ENCODE data around the gene SHISAL1. TPM values are rescaled to one million over a fixed set of nuclear protein-coding genes. Genes with fewer than 3 reads are reported as not detected.

Gene SHISAL1
- total and polyA plus RNA-seq, 5 donors = 1.0 to 5.8 (median 1.3) TPM

DNA sequence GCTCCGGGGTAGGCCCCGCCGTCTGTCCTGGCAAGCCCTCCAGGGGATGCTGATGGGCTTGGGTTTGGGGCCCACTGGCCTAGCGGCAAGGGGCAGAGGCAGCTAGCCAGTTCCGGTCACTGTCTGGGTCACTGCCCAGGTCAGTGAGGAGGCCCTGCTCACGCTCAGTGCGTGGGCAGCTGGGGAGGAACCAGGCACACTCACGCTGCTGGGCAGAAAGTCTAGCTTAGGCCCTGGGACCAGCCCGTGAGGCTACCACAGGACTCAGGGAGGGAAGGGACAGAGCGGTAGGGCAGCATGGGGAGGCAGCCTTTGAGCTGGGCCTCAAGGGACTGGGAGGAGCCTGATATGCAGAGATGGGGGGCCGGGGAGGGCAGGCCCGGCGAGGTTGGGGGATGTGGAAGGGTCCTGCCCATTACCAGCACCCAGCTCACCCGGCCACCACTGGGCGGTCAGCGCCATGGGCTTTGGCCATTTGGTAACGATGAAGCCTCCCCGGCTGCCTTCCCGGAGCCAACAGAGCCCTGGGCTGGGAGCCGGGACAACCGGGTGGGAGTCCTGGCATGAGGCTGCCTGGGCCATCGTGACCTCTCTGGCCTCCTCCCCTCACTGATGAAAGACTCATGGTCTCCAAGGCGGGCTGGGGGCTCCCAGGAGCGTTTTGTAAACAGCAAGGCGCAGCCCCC is 14.2 kb downstream of the SHISAL1 start:
- Histone ChIP-seq H3K27ac (ENCODE audit: low read length) (no peak overlapping the region), H3K27me3 (ENCODE audit: control insufficient read depth, insufficient read depth) (no peaks in the 10 kb centered on the region), H3K4me3 (ENCODE audit: low read length) (no peak overlapping the region), H3K4me1 (ENCODE audit: control insufficient read depth, insufficient read depth, low read length) (no peaks in the 10 kb centered on the region), H3K9me3 (ENCODE audit: control insufficient read depth, low read length) (no peaks in the 10 kb centered on the region)
- intact Hi-C loops (cut with DNase I) = no loop called here
- DNase-seq = peak in 1 of 3 donors; percentile 52
- peak in 1 of 2 donors; percentile 28 for ATAC-seq
- WGBS = 78% methylated on average over 25 of the region's 25 CpGs

DNA sequence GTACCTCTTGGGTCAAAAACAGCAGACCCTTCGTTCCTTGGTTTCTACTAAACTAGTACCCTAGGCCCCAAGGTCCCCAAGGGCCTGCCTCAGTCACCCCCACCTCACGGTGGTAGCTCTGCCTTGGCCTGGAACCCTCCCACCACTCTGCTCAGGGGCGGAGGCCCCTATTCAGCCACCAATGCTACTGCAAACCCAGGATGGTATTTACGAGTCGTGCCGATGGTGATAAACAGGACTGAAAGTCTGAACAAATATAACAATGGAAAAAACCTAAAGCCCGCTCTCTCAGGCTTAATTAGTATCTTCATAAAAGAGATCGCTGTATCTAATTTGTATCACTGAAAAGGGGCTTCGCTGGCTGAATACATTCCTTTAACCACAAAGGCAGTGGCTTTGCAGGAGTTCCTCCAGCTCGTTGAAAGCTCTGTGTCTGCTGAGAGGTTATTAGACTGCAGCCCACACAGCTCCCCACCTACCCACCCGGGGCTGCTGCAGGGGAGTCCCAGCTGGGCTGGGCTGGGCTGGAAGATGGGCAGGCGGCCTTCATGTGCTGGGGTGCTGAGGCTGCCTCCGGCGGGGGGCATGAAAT is 15.2 kb downstream of the SHISAL1 start:
- H3K4me1 ChIP-seq (ENCODE audit: control insufficient read depth, insufficient read depth, low read length) = no peaks in the 10 kb centered on the region
- H3K9me3 ChIP-seq (ENCODE audit: control insufficient read depth, low read length) = no peaks in the 10 kb centered on the region
- H3K4me3 ChIP-seq (ENCODE audit: low read length) = no peak overlapping the region
- WGBS = 79% methylated on average over 14 of the region's 14 CpGs
- H3K27ac ChIP-seq (ENCODE audit: low read length) = no peak overlapping the region
- intact Hi-C loops (cut with DNase I) = no loop called here
- H3K27me3 ChIP-seq (ENCODE audit: control insufficient read depth, insufficient read depth) = no peaks in the 10 kb centered on the region
- DNase-seq = peak in 1 of 3 donors; percentile 16
- ATAC-seq = no peak

DNA sequence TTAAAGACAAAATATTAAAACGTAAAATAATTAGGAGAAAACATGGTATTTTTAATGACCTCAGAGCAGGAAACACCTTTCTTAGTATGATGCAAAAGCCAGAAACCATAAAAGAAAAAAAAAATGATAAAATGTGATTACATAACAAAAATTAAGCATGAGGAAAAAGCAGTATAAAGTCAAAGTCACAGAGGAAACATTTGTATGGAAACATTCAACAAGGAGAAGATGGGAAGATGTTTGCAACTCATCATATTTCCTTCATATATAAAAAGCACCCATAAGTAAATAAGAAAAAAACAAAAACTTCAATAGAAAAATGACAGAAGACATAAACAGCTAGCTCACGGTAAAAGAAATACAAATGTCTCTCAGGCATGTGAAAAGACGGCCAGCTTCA is 17.3 kb downstream of the SHISAL1 start:
- intact Hi-C loops (cut with DNase I) = no loop called here
- Histone ChIP-seq H3K9me3 (ENCODE audit: control insufficient read depth, low read length) (no peaks in the 10 kb centered on the region), H3K27me3 (ENCODE audit: control insufficient read depth, insufficient read depth) (no peaks in the 10 kb centered on the region), H3K27ac (ENCODE audit: low read length) (no peak overlapping the region), H3K4me3 (ENCODE audit: low read length) (no peak overlapping the region), H3K4me1 (ENCODE audit: control insufficient read depth, insufficient read depth, low read length) (no peaks in the 10 kb centered on the region)
- ATAC-seq (no peak), DNase-seq (no peak)
- 81% methylated on average over 3 of the region's 3 CpGs for WGBS

DNA sequence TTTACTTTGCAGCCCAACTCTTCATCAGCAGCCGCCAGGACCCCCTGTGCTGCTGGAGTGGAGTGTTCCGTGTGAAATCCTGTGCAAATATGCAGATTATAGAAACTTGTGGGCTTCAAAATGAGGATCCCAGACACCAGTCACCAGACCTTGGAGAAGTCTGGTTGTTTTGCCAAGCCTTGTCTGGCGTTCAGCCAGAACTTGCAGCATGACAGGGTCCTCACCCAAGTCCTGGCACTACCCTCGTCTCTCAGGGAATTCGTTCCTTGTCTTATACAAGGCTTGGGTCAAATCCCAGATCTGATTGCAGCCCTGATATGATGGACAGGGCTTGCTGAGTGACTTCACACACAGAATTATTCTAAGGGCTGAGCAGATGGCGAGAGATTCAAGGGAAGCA is 18.9 kb downstream of the SHISAL1 start:
- 52% methylated on average over 6 of the region's 6 CpGs for WGBS

GRCh38 chr22:44293034-44293433 is 19.7 kb downstream of the SHISAL1 start:
- ATAC-seq (no peak), DNase-seq (peak in 1 of 3 donors; percentile 38)
- Histone ChIP-seq H3K4me1 (ENCODE audit: control insufficient read depth, insufficient read depth, low read length) (no peaks in the 10 kb centered on the region), H3K27me3 (ENCODE audit: control insufficient read depth, insufficient read depth) (no peaks in the 10 kb centered on the region), H3K27ac (ENCODE audit: low read length) (no peak overlapping the region), H3K9me3 (ENCODE audit: control insufficient read depth, low read length) (no peaks in the 10 kb centered on the region), H3K4me3 (ENCODE audit: low read length) (no peak overlapping the region)
- WGBS = 85% methylated on average over 12 of the region's 12 CpGs
- intact Hi-C loops (cut with DNase I) = no loop called here

More for the DNA sequence above, 18.9 kb downstream of the SHISAL1 start:
- Histone ChIP-seq H3K4me1 (ENCODE audit: control insufficient read depth, insufficient read depth, low read length) (no peaks in the 10 kb centered on the region), H3K9me3 (ENCODE audit: control insufficient read depth, low read length) (no peaks in the 10 kb centered on the region), H3K27ac (ENCODE audit: low read length) (no peak overlapping the region), H3K4me3 (ENCODE audit: low read length) (no peak overlapping the region), H3K27me3 (ENCODE audit: control insufficient read depth, insufficient read depth) (no peaks in the 10 kb centered on the region)
- intact Hi-C loops (cut with DNase I) = no loop called here
- DNase-seq (peak in 1 of 3 donors; percentile 21), ATAC-seq (no peak)

DNA sequence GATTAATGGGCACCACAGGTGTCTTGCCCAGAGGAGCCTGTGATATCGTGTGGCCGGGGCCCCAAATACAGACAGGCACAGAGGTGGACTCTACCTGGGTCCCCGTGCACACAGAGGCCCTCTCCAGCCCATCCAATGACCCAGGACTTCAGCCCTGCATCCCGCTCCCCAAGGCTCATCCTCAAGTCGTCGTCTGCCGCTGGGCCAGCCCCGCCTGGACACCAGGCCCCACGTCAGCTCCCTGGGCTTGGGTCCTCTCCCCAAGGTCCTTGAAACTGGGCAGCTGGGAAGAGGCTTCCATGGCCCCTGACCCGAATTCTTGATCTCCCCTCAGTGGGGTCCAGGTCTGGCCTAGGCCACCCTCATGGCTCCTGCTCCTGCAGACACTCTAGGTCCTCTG is 20.2 kb downstream of the SHISAL1 start:
- Histone ChIP-seq H3K4me1 (ENCODE audit: control insufficient read depth, insufficient read depth, low read length) (no peaks in the 10 kb centered on the region), H3K27ac (ENCODE audit: low read length) (no peak overlapping the region), H3K9me3 (ENCODE audit: control insufficient read depth, low read length) (no peaks in the 10 kb centered on the region), H3K4me3 (ENCODE audit: low read length) (no peak overlapping the region), H3K27me3 (ENCODE audit: control insufficient read depth, insufficient read depth) (no peaks in the 10 kb centered on the region)
- 88% methylated on average over 10 of the region's 10 CpGs for WGBS
- intact Hi-C loops (cut with DNase I) = no loop called here
- ATAC-seq (no peak), DNase-seq (peak in 1 of 3 donors; percentile 16)

DNA sequence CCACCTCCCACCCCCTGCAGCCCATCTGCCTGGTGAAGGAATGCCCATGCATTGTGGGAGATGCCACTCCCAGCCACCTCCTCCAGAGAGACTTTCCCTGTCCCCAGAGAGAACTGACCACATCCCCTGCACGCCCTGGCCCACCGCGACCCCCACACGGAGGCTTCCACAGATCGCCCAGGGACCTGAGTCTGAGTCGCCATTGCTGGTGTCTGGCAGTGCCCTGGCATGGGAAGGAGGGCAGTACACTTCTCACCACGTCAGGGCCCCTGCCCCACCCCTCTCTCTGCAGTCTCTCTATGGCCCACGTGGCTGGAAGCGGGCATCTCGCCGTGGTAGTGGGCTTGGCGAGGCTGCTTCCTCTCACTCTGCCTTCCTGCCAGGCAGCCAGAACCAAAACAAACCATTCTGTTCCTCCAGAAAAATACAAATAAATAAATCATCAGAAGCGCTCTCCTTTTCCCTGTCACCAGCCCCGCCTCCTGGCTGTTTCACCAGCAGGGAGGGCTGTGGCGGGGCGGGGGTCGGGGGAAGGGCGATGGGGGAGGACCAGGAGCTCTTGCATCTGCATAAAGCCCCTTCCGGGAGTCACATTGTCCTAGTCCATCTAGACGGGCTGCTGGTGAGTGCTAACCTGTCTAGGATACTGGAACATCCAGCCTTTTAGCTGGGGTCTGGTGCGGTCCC is 20.9 kb downstream of the SHISAL1 start:
- ATAC-seq (no peak), DNase-seq (peak in 1 of 3 donors; percentile 34)
- Histone ChIP-seq H3K9me3 (ENCODE audit: control insufficient read depth, low read length) (no peaks in the 10 kb centered on the region), H3K4me3 (ENCODE audit: low read length) (no peak overlapping the region), H3K27me3 (ENCODE audit: control insufficient read depth, insufficient read depth) (no peaks in the 10 kb centered on the region), H3K27ac (ENCODE audit: low read length) (no peak overlapping the region), H3K4me1 (ENCODE audit: control insufficient read depth, insufficient read depth, low read length) (no peaks in the 10 kb centered on the region)
- 51% methylated on average over 21 of the region's 21 CpGs for WGBS
- intact Hi-C loops (cut with DNase I) = no loop called here

- WGBS = 79% methylated on average over 8 of the region's 8 CpGs
These were observed 21.5 kb downstream of the SHISAL1 start for GRCh38 chr22:44291265-44291664.

GRCh38 chr22:44289414-44290171 is 23.2 kb downstream of the SHISAL1 start:
- WGBS = 58% methylated on average over 13 of the region's 13 CpGs
- Histone ChIP-seq H3K9me3 (ENCODE audit: control insufficient read depth, low read length) (no peaks in the 10 kb centered on the region), H3K27me3 (ENCODE audit: control insufficient read depth, insufficient read depth) (no peaks in the 10 kb centered on the region), H3K27ac (ENCODE audit: low read length) (no peak overlapping the region), H3K4me1 (ENCODE audit: control insufficient read depth, insufficient read depth, low read length) (no peaks in the 10 kb centered on the region), H3K4me3 (ENCODE audit: low read length) (no peak overlapping the region)
- no peak for ATAC-seq
- peak in 1 of 3 donors; percentile 41 for DNase-seq
- intact Hi-C loops (cut with DNase I) = no loop called here

More at GRCh38 chr22:44291265-44291664, 21.5 kb downstream of the SHISAL1 start:
- DNase-seq = peak in 1 of 3 donors; percentile 0
- intact Hi-C loops (cut with DNase I) = no loop called here
- Histone ChIP-seq H3K27me3 (ENCODE audit: control insufficient read depth, insufficient read depth) (no peaks in the 10 kb centered on the region), H3K4me1 (ENCODE audit: control insufficient read depth, insufficient read depth, low read length) (no peaks in the 10 kb centered on the region), H3K4me3 (ENCODE audit: low read length) (no peak overlapping the region), H3K27ac (ENCODE audit: low read length) (no peak overlapping the region), H3K9me3 (ENCODE audit: control insufficient read depth, low read length) (no peaks in the 10 kb centered on the region)
- no peak for ATAC-seq

- H3K4me3 ChIP-seq (ENCODE audit: low read length) = no peak overlapping the region
- H3K27me3 ChIP-seq (ENCODE audit: control insufficient read depth, insufficient read depth) = no peaks in the 10 kb centered on the region
- ATAC-seq (no peak), DNase-seq (peak in 1 of 3 donors; percentile 0)
- H3K9me3 ChIP-seq (ENCODE audit: control insufficient read depth, low read length) = no peaks in the 10 kb centered on the region
- intact Hi-C loops (cut with DNase I) = no loop called here
- H3K27ac ChIP-seq (ENCODE audit: low read length) = no peak overlapping the region
- 82% methylated on average over 4 of the region's 4 CpGs for WGBS
- no peaks in the 10 kb centered on the region for H3K4me1 ChIP-seq (ENCODE audit: control insufficient read depth, insufficient read depth, low read length)
These were observed 23.8 kb downstream of the SHISAL1 start for GRCh38 chr22:44288913-44289312.

DNA sequence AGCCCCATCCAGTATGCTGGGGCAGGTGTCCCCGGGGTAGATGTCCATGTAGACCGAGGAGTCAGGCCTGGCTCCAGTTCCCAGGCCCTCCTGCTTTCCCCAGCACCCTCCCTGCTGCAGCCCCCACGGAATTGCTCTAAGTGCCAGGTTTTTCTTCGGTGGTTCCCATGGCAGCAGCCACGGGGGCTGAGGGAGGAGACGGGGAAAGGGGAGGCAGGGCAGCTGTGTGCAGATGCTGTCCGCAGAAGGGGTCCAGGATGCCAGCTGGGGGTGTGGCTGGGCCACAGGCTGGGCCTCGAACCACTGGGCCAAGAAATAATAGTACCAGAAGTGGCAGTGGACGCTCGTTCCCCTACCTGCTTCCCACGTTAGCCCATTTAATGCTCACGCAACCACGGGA is 25.0 kb downstream of the SHISAL1 start:
- Histone ChIP-seq H3K4me1 (ENCODE audit: control insufficient read depth, insufficient read depth, low read length) (no peaks in the 10 kb centered on the region), H3K27me3 (ENCODE audit: control insufficient read depth, insufficient read depth) (no peaks in the 10 kb centered on the region), H3K9me3 (ENCODE audit: control insufficient read depth, low read length) (no peaks in the 10 kb centered on the region), H3K27ac (ENCODE audit: low read length) (no peak overlapping the region), H3K4me3 (ENCODE audit: low read length) (no peak overlapping the region)
- ATAC-seq = no peak
- intact Hi-C loops (cut with DNase I) = no loop called here
- WGBS = 72% methylated on average over 13 of the region's 13 CpGs
- DNase-seq = peak in 1 of 3 donors; percentile 28

All from right cardiac atrium (tissue), 5 donors.